Activated CD4-positive, alpha-beta T cell treated with anti-CD3 and anti-CD28 coated beads for 4 hours (primary cell): Measurements from ENCODE around the gene TMED1.

Experiments
- DNase-seq, 2 donors: peaks; one replicate each; pipeline ENCODE4 v3.0.0-alpha.2; 2020

The TMED1 gene

GRCh38 chr19:10808937-10809649, 26.9 kb downstream of the TMED1 start:
- peak; percentile 13 to 17 for DNase-seq

GRCh38 chr19:10805758-10806247, 30.2 kb downstream of the TMED1 start:
- no peak for DNase-seq

- DNase-seq, result no peak
Measured at GRCh38 chr19:10805065-10805757, 30.8 kb downstream of the TMED1 start.

GRCh38 chr19:10803252-10803651, 32.8 kb downstream of the TMED1 start:
- no peak for DNase-seq

- DNase-seq, result no peak
Measured at GRCh38 chr19:10802479-10802878, 33.5 kb downstream of the TMED1 start.

GRCh38 chr19:10800488-10800887, 35.5 kb downstream of the TMED1 start:
- DNase-seq, result no peak

GRCh38 chr19:10797541-10798256, 38.3 kb downstream of the TMED1 start:
- peak; percentile 85 to 90 for DNase-seq

- DNase-seq, result peak; percentile 18 to 28
Measured at GRCh38 chr19:10797078-10797477, 38.9 kb downstream of the TMED1 start.

GRCh38 chr19:10796653-10797052, 39.4 kb downstream of the TMED1 start:
- DNase-seq, result no peak

- DNase-seq, result no peak
Measured at GRCh38 chr19:10789866-10790265, 46.1 kb downstream of the TMED1 start.

GRCh38 chr19:10788146-10788545, 47.9 kb downstream of the TMED1 start:
- DNase-seq, result no peak

GRCh38 chr19:10784257-10784656, 51.8 kb downstream of the TMED1 start:
- DNase-seq, result no peak

- no peak for DNase-seq
Measured at GRCh38 chr19:10782795-10783194, 53.2 kb downstream of the TMED1 start.
